BLaER1 (cell line): ENCODE results near the gene MED22.

Source experiments
- H3K27ac ChIP-seq: shearing (Covaris generic); formaldehyde crosslinking; 2 replicates; pipeline ENCODE4 v1.8.1; 2022
- H3K27me3 ChIP-seq: shearing (Covaris generic); formaldehyde crosslinking; 2 replicates; pipeline ENCODE4 v1.8.1; 2022
- H3K36me3 ChIP-seq: shearing (Covaris generic); formaldehyde crosslinking; 2 replicates; pipeline ENCODE4 v1.8.1; 2022
- H3K4me1 ChIP-seq: shearing (Covaris generic); formaldehyde crosslinking; 2 replicates; pipeline ENCODE4 v1.8.1; 2022
- H3K4me2 ChIP-seq: shearing (Covaris generic); formaldehyde crosslinking; 2 replicates; pipeline ENCODE4 v1.8.1; 2022
- H3K4me3 ChIP-seq: shearing (Covaris generic); formaldehyde crosslinking; 2 replicates; pipeline ENCODE4 v1.8.1; 2022
- H3K9ac ChIP-seq: shearing (Covaris generic); formaldehyde crosslinking; 2 replicates; pipeline ENCODE4 v1.8.1; 2022
- H3K9me3 ChIP-seq: shearing (Covaris generic); formaldehyde crosslinking; 2 replicates; pipeline ENCODE4 v1.8.1; 2022
- H4K20me1 ChIP-seq: shearing (Covaris generic); formaldehyde crosslinking; 2 replicates; pipeline ENCODE4 v1.8.1; 2022
- Cebpa-rat ChIP-seq: shearing (Covaris generic); IDR thresholded peaks from 2 replicates; pipeline ENCODE4 v1.8.1; 2022

Gene MED22

DNA sequence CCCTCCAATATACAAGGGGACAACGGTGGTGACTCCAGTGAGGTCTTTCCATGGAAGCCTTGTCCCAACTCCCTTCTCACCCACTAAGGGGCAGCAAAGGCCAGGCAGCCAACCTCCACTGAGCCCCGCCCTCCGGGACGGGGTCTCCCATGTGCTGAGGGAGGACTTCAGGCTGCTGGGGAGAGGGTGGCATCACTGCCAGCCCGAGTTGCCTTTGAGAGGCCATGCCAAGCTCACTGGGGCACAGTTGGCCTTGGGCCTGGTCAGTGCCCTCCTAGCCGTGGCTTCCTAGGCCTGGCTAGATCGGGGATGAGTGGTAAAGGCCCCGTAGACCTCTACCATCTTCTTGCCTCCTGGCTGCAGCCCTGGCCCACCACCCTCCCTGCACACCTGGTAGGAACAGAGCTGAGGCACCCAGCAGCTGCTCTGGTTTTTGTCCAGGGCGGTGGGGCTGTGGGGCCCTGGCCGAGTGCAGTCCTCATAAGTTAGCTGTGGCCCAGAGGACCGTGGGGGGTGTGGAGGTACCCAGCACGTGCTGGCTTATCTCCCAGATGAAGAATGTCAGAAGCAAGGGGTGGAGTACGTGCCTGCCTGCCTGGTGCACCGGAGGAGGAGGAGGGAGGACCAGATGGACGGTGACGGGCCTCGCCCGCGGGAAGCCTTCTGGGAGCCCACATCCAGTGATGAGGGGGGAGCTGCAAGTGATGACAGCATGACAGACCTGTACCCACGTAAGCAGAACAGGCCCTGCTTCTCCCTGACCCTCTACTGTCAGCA lies 11.7 kb upstream of the MED22 start:
- peaks cover 70% of the 10 kb centered on the region for H3K36me3 ChIP-seq
- peak overlapping the region; percentile 33; the same call in 1 of the 2 replicates for H3K27ac ChIP-seq
- peak overlapping the region; percentile 43 for H3K4me2 ChIP-seq
- no peaks in the 10 kb centered on the region for H3K27me3 ChIP-seq
- no peak overlapping the region for H3K4me3 ChIP-seq
- peak overlapping the region; percentile 24; the same call in 1 of the 2 replicates for H3K9ac ChIP-seq
- peaks cover 92% of the 10 kb centered on the region for H4K20me1 ChIP-seq
- no peaks in the 10 kb centered on the region for H3K9me3 ChIP-seq
- TF ChIP-seq Cebpa-rat = no peak
- H3K4me1 ChIP-seq = peaks cover 70% of the 10 kb centered on the region

DNA sequence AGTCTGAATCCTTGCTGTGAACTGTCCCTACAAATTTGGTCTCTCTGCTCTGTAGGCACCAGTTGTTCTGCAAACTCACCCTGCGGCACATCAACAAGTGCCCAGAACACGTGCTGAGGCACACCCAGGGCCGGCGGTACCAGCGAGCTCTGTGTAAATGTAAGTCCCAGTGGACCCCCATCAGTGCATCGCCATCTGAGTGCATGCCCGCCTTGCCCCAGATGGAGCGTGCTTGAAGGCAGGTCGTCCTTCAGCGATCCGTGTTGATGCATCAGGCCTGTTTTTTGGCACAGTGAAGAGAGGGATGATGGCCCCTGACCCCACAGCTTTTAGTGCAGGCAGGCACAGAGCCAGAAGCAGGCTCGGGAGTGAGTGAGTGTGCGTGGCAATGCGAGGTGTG lies 9.7 kb upstream of the MED22 start:
- Histone ChIP-seq H3K36me3 (peaks cover 63% of the 10 kb centered on the region), H4K20me1 (peaks cover 87% of the 10 kb centered on the region), H3K9me3 (no peaks in the 10 kb centered on the region), H3K4me2 (peak overlapping the region; percentile 100), H3K4me3 (peak overlapping the region; percentile 81), H3K4me1 (peaks cover 82% of the 10 kb centered on the region), H3K9ac (peak overlapping the region; percentile 97), H3K27me3 (no peaks in the 10 kb centered on the region), H3K27ac (peak overlapping the region; percentile 97; the same call in 1 of the 2 replicates)
- no peak for TF ChIP-seq Cebpa-rat

DNA sequence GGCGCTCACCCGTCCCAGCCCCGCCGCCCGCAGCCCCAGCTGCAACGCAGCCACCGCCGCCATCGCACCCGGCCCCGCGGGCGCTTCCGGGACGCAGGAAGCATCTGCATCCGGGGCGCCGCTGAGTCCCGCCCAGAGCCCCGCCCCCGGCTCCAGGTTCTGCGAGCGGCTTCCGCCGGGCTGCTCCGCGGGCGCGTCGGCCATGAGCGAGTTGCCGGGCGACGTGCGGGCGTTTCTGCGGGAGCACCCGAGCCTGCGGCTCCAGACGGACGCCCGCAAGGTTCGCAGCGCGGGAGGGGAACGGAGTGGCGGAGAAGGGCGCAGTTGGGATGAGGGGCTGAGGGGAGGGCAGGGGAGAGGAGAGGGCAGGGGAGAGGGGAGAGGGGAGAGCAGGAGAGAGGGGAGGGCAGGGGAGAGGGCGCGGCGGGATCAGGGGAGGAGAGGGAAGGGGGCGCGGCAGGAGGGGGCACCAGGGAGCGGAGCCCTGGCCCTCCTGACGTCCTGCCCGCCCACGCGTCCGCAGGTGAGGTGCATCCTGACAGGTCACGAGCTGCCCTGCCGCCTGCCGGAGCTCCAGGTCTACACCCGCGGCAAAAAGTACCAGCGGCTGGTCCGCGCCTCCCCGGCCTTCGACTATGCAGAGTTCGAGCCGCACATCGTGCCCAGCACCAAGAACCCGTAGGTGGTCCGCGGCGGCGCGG lies 8.6 kb upstream of the MED22 start, which contains the start of the genes SURF1 and SURF2:
TSS of gene SURF1 (minus strand) at position 97 of the 701 bp plus-strand sequence. CDS start at position 63, 34 bp downstream.
TSS of gene SURF2 (plus strand) at position 160 of the 701 bp plus-strand sequence. CDS start at position 203, 43 bp downstream.
- Histone ChIP-seq H3K9me3 (no peaks in the 10 kb centered on the region), H3K4me3 (peak within 1 kb of the TSS; percentile 81), H3K36me3 (peaks cover 63% of the 10 kb centered on the region), H4K20me1 (peaks cover 87% of the 10 kb centered on the region), H3K9ac (peak within 1 kb of the TSS; percentile 97), H3K4me1 (peaks cover 80% of the 10 kb centered on the region), H3K27me3 (no peaks in the 10 kb centered on the region), H3K4me2 (peak within 1 kb of the TSS; percentile 100), H3K27ac (peak within 1 kb of the TSS; percentile 97)
- no peak for TF ChIP-seq Cebpa-rat

DNA sequence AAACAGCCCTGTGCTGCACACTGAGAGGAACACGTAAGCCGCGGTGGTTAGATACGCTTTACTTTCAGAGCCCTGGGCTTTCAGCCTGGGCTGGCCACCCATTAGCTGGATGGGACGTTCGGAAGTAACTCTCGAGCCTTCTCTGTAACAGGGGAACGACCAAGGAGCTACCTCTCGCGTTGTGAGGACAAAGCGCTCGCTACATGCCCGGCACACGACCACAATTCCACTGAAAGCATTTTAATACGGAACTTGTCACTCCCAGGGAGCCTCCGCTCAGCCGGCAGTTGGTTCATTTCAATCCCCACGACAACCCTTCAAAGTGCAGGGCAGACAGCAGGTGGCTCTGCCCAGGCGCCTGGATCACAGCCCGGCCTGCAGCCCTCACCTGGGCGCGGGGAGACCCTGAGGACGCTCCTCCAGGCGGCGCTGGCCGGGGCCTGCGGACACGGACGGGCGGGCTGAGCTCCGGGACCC lies 8.0 kb upstream of the MED22 start:
- Histone ChIP-seq H3K4me1 (peaks cover 80% of the 10 kb centered on the region), H3K4me3 (peak overlapping the region; percentile 81), H3K9me3 (no peaks in the 10 kb centered on the region), H3K27ac (peak overlapping the region; percentile 97), H3K27me3 (no peaks in the 10 kb centered on the region), H3K4me2 (peak overlapping the region; percentile 94), H3K36me3 (peaks cover 63% of the 10 kb centered on the region), H4K20me1 (peaks cover 87% of the 10 kb centered on the region), H3K9ac (peak overlapping the region; percentile 97)
- no peak for TF ChIP-seq Cebpa-rat

DNA sequence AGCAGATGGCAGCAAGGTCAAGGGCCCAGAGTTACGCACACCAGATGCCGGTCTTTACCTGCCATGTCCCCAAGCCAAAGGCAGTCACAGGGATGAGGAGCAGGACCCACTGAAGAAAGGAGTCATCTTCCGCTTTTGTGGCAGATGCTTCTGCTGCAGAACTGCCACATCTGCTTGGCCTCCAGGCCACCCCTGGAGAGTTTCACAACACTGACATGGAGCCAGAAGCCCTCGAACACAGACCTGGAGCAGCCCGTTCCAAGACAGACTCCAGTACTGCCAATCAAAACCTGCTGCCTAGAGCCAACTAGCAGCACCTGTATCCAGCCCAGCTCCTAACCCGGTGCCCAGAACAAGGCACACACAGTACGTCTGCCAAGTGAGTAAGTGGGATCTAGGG lies 6.8 kb upstream of the MED22 start:
- 0 out of 2 replicates have a peak overlapping the region, but pooled peaks have one; percentile 81 for H3K4me3 ChIP-seq

DNA sequence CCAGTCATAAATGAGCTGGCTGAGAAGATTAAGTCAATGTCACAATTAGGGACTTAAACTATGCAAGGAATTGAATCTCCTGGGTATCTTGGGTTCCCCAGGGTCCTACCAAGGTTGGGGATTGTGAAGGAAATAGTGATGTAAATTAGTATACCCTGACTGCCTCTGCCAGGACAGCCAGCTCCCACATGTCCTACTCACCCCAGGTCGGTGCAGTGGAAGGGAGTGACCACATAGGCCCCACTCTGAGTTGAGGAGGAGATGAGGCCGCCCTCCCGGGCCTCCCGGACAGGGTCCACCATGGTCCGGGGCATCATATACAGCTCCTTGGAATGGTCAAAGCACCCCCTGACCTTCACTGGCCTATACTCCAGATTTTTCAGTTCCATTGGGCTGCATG lies 5.6 kb upstream of the MED22 start:
- TF ChIP-seq Cebpa-rat = no peak
- peaks cover 87% of the 10 kb centered on the region for H4K20me1 ChIP-seq
- no peak overlapping the region for H3K4me3 ChIP-seq
- H3K4me1 ChIP-seq = peaks cover 78% of the 10 kb centered on the region
- 0 out of 2 replicates have a peak overlapping the region, but pooled peaks have one; percentile 31 for H3K27ac ChIP-seq
- H3K36me3 ChIP-seq = peaks cover 61% of the 10 kb centered on the region
- no peak overlapping the region for H3K9ac ChIP-seq
- no peaks in the 10 kb centered on the region for H3K27me3 ChIP-seq
- H3K9me3 ChIP-seq = no peaks in the 10 kb centered on the region
- no peak overlapping the region for H3K4me2 ChIP-seq

More for the DNA sequence above, 6.8 kb upstream of the MED22 start:
- H3K4me2 ChIP-seq = peak overlapping the region; percentile 94
- H4K20me1 ChIP-seq = peaks cover 87% of the 10 kb centered on the region
- peak; percentile 43; the same call in 1 of the 2 replicates for TF ChIP-seq Cebpa-rat
- no peaks in the 10 kb centered on the region for H3K27me3 ChIP-seq
- H3K36me3 ChIP-seq = peaks cover 63% of the 10 kb centered on the region
- peak overlapping the region; percentile 97; the same call in 1 of the 2 replicates for H3K9ac ChIP-seq
- peak overlapping the region; percentile 97 for H3K27ac ChIP-seq
- H3K4me1 ChIP-seq = peaks cover 80% of the 10 kb centered on the region
- no peaks in the 10 kb centered on the region for H3K9me3 ChIP-seq

DNA sequence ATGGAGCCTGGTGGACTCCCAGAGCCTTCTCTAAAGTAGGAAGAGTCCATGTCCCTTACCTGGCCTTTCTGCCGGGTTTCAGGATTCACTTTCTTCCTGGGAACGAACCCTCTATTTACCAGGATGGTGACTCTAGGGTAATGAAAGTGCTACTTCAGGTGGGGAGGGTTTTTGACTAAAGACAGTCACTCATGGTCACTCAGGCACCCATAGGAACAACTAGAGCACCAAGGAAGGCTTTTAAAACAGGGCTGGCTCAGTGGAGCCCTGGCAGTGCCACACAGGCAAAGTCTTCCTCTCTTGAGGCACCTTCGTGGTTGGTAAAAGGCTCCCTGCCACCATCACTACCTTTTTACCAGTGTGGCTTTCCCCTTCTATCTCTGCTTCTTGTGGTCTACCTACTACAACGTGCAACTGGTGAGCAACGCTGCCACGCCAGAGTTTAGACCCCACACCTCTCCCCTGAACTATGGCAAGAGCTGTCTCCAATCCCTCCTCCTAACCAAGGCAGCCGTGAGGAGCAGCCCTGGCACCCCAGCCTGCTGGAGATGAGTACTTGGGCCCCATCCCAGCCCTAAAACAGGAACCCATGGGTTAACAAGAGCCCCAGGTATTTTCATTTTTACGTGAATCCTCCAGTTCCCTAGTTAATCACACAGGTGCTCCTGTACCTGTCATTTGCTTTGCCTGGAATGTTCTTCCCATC lies 4.9 kb upstream of the MED22 start:
- Histone ChIP-seq H3K9me3 (no peaks in the 10 kb centered on the region), H4K20me1 (peaks cover 84% of the 10 kb centered on the region), H3K4me2 (no peak overlapping the region), H3K27me3 (no peaks in the 10 kb centered on the region), H3K4me3 (no peak overlapping the region), H3K36me3 (peaks cover 55% of the 10 kb centered on the region), H3K4me1 (peaks cover 71% of the 10 kb centered on the region), H3K27ac (peak overlapping the region; percentile 31; the same call in 1 of the 2 replicates), H3K9ac (no peak overlapping the region)
- no peak for TF ChIP-seq Cebpa-rat

DNA sequence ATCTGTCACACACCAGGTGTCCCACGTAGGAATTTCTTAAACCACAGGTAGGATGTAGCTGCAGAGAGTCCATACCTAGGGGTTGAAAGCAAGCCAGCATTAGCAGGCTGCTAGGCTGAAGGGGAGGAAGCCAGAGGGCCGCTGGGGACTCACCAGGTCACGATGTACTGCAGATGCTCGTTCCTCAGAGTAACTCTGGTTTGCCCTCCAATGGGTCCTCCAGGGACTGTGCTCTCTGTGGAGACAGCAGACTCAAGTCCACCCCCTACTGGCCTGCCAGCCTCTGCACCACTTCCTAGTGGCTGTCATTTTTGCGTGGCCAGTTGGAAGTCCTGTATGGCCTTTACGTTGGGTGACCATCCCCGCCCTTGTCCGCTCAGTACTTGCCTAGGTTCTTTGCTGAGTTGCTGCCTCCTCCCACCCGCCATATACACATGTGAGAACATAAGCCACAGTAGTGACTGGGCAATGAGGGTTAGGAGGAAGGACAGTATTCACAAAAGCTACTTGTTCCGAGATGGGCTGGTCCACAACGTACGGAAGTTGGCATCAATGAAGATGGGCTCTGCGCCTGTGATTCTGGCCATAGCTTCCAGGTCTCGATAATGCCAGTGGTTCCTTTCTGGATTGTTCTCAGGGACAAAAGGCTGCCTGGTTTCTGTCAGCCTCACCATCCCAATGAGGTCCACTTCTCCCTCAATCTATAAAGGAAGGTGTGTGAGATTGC lies 4.1 kb upstream of the MED22 start:
- peaks cover 78% of the 10 kb centered on the region for H4K20me1 ChIP-seq
- H3K9me3 ChIP-seq = no peaks in the 10 kb centered on the region
- H3K27ac ChIP-seq = no peak overlapping the region
- TF ChIP-seq Cebpa-rat = no peak
- H3K27me3 ChIP-seq = no peaks in the 10 kb centered on the region
- peak overlapping the region; percentile 43 for H3K9ac ChIP-seq
- no peak overlapping the region for H3K4me3 ChIP-seq
- H3K4me2 ChIP-seq = peak overlapping the region; percentile 97
- H3K4me1 ChIP-seq = peaks cover 64% of the 10 kb centered on the region
- H3K36me3 ChIP-seq = peaks cover 51% of the 10 kb centered on the region

DNA sequence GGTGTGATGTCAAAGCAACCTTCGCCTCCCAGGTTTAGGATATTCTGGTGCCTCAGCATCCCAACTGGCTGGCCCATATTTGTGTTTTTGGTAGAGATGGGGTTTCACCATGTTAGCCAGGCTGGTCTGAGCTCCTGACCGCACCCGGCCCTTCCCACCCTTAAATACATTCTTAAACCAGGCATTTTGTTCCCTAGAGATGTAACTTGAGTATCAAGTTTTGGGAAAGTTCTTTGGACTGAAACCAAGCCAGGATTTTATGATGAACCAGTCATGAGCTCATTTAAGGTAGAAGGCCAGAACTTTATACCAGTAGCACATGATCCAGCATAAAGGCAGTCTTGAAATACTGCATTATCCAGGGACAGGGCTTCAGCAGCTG lies 3.6 kb upstream of the MED22 start:
- Histone ChIP-seq H3K4me3 (no peak overlapping the region), H3K4me1 (peaks cover 66% of the 10 kb centered on the region), H3K27me3 (no peaks in the 10 kb centered on the region), H3K27ac (no peak overlapping the region), H4K20me1 (peaks cover 81% of the 10 kb centered on the region), H3K9me3 (no peaks in the 10 kb centered on the region), H3K36me3 (peaks cover 51% of the 10 kb centered on the region), H3K4me2 (peak overlapping the region; percentile 97), H3K9ac (peak overlapping the region; percentile 43)
- no peak for TF ChIP-seq Cebpa-rat
